SHP77 (cell line): Measurements from ENCODE around the gene RHOT2.
A peak's percentile ranks its signal among the peaks of the same experiment; 100 is the strongest.

Experiments
- DNase-seq, 2 experiments: peaks; one replicate each; lab custom pipeline; 2025; lab: John Stamatoyannopoulos, UW

The RHOT2 gene

DNA sequence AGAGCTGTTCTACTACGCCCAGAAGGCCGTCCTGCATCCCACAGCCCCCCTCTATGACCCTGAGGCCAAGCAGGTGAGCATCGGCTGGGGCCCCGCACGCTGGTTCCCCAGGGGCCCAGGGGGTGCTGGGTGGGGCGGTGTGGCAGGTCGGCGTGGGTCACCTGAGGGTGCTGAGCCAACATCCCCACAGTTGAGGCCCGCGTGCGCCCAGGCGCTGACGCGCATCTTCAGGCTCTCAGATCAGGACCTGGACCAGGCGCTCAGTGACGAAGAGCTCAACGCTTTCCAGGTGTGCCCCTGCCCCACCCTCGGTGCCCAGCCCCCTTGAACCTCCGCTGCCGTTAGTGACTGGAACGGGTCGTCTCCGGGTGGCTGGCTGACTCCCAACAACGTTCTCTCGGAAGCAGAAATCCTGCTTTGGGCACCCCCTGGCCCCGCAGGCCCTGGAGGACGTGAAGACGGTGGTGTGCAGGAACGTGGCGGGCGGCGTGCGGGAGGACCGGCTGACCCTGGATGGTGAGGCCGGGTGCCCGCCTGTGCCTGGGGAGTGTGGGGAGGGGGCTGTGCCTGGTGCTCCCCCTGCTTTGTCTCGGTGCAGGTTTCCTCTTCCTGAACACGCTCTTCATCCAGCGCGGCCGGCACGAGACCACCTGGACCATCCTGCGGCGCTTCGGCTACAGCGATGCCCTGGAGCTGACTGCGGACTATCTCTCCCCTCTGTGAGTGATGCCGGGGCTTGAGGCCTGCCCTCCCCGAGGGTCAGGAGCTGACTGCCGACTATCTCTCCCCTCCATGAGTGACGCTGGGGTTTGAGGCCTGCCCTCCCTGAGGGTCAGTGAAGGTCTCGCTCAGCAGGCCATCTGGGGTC, 2.8 kb downstream of the RHOT2 start:
- DNase-seq: no peak

DNA sequence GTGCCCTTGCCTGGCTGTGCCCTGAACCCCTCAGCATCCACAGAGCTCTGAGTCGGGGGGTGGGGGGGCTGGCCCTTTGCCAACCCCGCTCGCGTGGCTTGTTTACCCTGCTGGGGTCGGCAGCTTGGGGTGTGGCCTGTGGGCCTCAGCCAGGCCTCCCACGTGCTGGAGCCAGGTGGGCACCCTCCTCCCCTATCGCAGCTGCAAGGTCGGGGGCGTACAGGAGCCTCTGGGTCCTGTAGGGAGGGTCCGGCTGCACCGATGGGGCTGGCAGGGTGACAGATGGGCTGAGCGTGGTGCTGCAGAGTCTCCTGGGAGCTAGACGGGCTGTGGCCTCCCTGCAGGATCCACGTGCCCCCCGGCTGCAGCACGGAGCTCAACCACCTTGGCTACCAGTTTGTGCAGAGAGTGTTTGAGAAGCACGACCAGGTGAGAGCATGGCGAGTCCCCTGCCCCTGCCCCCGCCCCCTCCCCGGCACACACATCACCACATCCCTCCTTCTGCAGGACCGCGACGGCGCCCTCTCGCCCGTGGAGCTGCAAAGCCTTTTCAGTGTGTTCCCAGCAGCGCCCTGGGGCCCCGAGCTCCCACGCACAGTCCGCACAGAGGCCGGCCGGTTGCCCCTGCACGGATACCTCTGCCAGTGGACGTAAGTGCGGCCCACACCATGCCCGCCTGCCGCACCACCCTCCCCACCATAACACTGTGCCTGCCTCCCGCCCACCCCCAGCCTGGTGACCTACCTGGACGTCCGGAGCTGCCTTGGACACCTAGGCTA, 3.6 kb downstream of the RHOT2 start:
- DNase-seq: no peak

DNA sequence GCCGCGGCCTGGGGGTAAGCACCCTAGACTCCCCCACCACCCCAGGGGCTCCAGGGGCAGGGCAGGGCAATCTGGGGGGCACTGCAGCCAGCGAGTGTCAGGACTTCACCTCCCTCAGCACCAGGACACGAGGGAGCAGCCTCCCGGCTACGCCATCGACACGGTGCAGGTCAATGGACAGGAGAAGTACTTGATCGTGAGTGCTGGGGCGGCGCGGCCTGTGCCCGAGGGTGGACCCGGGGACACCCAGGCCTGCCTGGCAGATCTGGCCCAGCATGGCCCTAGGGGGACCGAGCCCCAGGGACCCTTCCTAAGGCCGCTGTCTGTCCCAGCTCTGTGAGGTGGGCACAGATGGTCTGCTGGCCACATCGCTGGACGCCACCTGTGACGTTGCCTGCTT, 4.4 kb downstream of the RHOT2 start:
- no peak for DNase-seq

DNA sequence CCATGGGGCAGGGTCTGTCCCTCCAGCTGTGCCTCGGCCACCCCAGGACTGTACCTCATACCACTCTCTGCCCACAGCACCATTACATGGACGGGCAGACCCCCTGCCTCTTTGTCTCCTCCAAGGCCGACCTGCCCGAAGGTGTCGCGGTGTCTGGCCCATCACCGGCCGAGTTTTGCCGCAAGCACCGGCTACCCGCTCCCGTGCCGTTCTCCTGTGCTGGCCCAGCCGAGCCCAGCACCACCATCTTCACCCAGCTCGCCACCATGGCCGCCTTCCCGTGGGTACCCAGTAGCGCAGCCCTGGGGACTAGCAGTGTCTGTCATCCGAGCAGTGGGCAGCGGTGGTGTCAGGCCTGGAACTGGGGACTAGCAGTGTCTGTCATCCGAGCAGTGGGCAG, 4.9 kb downstream of the RHOT2 start:
- DNase-seq: no peak

DNA sequence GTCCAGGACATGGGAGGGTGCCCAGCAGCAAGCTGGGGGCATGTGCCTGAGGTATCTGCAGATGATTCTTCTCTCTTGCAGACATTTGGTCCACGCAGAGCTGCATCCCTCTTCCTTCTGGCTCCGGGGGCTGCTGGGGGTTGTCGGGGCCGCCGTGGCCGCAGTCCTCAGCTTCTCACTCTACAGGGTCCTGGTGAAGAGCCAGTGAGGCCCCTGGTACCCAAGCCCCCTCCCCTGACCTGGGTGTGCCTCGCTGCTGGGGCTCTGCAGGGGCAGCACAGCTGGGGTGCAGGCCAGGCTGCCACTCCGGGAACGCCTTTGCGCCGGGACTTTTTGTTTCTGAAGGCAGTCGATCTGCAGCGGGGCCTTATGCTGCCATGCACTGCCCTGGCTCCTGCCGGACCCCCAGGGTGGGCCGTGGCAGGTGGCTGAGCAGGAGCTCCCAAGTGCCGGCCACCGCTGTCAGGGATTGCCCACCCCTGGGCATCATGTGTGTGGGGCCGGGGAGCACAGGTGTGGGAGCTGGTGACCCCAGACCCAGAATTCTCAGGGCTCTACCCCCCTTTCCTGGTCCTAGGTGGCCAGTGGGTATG, 5.6 kb downstream of the RHOT2 start:
- DNase-seq: no peak

DNA sequence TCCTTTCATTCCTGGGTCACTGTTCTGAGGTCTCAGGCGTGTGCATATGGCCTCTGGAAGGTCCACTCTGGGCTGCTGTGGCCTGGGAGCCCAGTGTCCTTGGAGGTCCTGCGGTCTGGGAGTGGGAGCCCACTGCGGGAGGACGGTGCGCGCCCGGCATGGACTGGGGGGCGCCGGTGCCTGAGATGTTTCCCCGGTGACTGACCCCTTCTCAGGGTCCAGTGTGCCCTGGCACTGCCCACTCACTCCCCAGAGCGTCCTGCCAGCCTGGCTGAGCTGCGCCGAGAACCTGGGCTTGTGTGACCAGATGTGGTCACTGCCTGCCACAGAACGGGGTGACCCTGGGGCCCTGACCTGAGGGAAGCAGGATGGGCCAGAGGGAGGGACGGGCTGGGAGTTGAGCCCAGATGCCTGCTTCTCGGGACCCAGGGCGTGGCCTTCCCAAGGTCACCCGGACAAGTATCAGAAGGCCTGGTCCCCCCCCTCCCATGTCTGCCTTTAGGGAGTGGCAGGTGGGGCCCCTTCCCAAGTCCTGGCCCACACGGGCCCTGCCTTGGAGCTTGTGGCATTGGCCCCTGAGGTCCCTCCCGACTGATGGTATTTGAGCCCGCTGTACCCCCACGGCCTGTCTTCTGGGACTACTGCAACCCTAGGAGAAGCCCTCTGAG, 6.4 kb downstream of the RHOT2 start:
- no peak for DNase-seq

DNA sequence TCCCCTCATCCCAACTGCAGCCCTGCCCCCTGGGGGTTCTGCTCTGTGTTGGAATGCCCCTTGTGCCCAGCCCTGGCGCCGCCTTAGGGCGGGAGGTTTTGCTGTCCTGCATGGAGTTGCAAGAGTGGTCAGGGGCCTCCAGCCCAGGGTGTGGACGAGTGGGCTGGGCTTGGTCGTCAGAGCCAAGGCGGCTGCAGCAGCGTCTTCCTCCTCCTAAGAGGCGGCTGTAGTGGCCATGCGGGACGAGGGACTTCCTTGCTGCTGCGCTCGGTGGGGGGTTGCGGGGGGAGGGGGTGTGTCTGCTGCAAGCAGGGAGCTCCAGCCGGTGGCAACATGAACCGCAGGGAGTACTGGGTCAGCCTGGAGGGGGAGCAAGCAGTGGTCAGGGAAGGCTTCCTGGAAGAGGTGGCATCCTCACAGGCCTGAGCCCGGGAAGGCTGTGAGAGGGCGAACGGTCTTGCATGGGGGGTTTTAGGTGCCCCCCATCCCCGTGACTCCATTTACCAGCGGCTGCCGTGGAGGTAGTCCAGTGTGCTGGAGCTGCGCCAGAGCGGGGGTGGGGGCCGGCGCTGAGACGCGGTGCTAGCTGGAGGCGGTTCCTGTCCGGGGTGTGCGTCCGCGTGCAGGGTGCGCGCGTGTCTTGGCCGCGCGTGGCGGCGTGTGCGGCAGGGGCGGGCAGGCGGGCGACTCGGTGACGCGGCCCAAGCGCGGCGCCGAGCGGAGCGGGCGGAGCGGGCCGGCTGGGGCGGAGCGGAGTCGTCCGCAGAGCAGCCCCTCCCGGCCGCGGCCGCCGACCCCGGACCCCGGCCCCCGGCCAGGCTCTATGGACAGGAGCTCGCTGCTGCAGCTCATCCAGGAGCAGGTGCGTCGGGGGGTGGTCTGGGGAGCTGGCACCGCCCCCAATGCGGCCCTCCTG, 7.3 kb downstream of the RHOT2 start, which contains the start of gene RHBDL1:
TSS of gene RHBDL1 (plus strand) at position 704 of the 916 bp plus-strand sequence. CDS start at position 824, 120 bp downstream.
- DNase-seq: no peak

DNA sequence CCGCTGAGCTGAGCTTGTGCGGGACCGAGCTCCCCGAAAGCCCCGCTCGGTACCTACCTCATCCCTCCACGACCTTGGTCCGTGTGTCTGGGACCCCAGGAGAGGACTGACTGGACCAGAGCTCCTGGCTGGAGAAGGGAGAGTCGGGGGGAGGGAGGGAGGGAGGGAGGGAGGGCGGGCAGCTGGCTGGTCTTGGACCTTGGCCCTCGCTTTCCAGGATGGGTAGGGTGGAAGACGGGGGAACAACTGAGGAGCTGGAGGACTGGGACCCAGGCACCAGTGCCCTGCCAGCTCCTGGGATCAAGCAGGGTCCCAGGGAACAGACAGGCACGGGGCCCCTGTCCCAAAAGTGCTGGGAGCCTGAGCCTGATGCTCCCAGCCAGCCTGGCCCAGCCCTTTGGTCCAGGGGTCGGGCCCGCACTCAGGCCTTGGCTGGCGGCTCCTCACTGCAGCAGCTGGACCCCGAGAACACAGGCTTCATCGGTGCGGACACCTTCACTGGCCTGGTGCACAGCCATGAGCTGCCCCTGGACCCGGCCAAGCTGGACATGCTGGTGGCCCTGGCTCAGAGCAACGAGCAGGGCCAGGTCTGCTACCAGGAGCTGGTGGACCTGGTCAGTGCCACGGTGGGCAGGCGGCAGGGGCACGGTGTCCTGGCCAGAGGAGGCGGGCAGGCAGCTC, 8.1 kb downstream of the RHOT2 start:
- DNase-seq: no peak

DNA sequence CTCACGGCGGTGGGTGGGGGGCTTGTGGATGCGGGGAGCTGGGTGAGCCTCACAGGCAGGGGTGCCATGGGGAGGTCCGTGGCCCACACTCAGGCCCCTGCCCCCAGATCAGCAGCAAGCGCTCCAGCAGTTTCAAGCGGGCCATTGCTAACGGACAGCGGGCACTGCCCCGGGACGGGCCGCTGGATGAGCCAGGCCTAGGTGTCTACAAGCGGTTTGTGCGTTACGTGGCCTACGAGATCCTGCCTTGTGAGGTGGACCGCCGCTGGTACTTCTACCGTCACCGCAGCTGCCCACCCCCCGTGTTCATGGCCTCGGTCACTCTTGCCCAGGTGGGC, 8.6 kb downstream of the RHOT2 start:
- DNase-seq: no peak

DNA sequence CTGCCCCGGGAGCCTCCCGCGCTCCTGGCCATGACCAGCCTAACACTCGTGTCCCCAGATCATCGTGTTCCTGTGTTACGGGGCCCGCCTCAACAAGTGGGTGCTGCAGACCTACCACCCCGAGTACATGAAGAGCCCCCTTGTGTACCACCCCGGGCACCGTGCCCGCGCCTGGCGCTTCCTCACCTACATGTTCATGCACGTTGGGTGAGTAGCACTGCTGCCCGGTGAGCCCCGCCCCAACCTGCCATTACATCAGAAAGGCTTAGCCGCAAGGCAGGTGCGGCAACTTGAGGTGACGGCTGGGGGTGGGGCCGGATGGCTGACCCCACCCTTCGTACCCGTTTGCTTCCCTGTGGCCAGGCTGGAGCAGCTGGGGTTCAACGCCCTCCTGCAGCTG, 9.0 kb downstream of the RHOT2 start:
- no peak for DNase-seq

DNA sequence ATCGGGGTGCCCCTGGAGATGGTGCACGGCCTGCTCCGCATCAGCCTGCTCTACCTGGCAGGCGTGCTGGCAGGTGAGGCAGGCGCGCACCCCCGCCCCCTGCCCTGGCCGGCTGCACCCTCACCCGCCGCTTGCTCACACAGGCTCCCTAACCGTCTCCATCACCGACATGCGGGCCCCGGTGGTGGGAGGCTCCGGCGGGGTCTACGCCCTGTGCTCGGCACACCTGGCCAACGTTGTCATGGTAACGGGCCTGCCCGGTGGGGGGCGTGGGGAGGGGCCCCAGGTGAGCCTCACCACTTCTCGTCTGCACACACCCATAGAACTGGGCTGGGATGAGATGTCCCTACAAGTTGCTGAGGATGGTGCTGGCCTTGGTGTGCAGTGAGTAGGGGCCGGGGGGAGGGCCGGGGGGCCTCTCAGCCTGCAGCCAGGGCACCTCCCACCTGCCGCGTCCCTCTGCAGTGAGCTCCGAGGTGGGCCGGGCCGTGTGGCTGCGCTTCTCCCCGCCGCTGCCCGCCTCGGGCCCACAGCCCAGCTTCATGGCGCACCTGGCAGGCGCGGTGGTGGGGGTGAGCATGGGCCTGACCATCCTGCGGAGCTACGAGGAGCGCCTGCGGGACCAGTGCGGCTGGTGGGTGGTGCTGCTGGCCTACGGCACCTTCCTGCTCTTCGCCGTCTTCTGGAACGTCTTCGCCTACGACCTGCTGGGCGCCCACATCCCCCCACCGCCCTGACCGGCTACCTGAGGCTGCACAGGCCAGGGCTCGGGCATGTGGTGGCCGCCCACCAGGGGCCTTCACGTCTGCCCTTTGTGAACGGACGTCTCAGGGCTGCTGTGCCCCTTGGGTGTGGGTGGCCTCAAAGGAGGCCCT, 9.6 kb downstream of the RHOT2 start:
- DNase-seq: no peak

DNA sequence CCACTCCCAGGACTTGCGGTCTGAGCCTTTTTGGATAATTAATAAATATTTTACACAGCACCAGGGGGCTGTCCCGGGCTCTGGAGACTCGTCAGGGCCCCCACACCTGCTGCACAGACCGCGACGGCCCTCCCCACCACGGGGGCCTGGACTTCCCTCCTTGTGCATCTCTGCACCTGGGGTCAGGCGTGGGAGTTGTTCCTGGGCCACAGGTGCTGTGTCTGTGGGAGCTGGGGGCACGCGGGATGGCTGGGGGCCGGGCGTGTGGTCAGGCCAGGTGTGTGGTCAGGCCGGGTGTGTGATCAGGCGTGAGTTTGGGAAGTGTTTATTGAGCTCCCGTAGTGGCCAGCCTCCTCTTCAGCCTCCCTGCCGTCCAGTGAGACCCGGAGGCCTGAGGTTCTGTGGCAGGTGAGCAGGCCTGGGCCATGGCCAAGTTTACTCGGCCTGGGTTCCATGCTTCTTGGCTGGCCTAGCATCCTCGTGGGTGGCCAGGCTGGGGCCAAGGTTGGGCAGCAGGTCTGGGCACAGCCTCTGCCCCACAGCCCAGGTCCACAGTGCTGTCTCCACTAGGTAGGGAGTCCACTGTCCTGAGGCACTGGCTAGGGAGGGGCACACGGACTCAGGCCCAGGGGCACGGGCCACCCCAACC, 10.4 kb downstream of the RHOT2 start:
- no peak for DNase-seq

DNA sequence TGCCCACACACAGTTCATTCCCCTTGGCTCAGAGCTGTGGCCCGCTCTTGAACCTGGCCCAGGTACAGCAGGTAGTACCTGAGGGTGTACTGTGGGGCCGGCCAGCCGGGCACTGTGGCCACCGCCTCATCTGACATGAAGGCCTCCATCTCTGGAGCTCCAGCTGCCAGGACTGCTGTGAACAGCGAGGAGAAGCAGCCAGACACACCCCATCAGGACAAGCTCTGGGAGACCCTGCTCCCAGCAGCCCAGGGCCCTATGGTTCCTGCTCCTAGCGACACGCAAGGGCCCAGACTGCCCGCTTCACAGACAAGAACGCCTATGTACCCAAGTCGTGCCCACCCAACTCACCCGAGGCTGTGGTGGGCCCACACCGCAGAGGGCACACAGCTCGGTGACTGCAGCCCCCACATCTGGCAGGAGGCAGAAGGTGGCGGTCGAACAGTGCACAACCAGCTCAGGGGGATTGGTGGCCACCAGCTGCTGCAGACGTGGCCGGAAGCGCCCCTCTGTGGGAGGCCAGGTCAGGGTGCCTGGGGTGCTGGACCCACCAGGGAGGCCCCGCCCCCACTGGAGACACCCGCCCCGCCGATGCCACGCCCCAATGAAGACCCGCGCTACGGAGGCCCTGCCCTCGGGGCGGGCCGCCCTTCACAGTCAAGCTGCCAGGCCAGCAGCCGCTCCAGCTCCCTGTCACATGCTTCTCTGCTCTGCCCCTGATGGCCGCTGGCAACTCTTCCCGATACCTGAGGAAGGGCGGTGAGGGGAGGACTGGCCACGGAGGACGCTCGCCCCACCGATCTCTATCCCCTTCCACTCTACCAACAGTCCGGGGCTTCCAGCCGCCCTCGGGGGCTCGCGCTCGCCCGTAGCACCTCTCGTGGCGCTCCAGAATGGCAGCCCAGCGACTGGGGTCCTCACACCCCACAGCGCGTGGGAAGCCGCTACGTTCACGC, 11.2 kb downstream of the RHOT2 start:
- DNase-seq: peak; percentile 54 to 72

DNA sequence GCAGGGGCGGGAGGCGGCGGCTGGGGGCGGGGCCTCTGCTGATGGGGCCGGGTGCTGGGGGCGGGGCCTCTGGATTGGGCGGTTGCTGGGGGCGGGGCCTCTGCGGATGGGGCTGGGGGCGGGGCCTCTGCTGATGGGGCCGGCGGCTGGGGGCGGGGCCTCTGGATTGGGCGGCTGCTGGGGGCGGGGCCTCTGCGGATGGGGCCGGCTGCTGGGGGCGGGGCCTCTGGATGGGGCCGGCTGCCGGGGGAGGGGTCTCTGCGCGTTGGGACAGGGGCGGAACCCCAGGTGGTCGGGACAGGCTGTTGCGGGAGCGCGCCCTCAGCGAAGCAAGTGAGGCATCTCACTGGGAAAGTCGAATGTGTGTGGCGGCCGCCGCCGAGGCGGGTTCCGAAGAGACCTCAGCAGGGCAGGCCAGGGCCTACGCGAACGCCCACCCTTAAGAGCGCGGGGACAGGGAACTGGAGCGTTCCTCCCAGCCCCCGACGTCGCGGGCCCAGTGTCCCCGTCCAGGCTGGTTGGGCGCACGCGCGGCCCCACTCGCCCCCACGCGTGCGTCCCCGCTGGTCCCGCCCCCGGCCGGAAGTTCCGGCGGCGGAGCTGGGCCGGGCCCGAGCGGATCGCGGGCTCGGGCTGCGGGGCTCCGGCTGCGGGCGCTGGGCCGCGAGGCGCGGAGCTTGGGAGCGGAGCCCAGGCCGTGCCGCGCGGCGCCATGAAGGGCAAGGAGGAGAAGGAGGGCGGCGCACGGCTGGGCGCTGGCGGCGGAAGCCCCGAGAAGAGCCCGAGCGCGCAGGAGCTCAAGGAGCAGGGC, 12.1 kb downstream of the RHOT2 start, which contains the start of gene STUB1:
TSS of gene STUB1 (plus strand) at position 597 of the 811 bp plus-strand sequence. CDS start at position 713, 116 bp downstream.
- peak; percentile 71 to 88 for DNase-seq

DNA sequence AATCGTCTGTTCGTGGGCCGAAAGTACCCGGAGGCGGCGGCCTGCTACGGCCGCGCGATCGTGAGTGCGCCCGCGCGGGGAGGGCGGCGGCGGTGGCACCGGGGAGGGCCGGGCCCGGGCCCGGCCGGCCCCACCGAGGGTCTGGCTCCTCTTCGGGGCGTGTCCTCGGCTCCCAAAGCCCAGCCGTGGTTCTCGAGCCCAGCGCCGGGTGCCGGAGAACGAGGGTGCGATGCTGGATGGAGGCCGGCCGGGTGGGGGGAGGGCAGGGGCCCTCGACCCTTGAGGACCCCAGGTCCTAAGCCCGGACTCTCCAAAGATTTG, 12.7 kb downstream of the RHOT2 start:
- DNase-seq: no peak

DNA sequence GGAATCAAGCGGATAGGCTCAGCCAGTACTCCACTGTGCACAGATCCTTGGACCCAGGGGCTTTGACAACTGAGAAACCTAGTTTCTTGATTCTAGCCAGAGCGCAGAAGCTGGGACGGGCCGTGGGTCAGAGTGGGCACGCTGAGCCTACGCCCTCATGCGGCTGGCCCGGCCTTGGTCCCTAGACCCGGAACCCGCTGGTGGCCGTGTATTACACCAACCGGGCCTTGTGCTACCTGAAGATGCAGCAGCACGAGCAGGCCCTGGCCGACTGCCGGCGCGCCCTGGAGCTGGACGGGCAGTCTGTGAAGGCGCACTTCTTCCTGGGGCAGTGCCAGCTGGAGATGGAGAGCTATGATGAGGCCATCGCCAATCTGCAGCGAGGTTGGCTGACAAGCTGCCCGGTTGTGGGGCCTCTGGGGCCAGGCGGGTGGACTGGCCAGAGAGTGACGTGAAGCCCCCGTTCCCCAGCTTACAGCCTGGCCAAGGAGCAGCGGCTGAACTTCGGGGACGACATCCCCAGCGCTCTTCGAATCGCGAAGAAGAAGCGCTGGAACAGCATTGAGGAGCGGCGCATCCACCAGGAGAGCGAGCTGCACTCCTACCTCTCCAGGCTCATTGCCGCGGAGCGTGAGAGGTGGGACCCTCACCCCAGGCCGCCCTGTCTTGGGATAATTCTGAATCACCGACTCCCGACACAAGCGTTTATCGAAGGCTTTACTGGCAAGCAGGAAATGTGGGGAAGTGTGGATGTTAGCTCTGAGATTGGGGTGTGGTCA, 13.2 kb downstream of the RHOT2 start:
- no peak for DNase-seq
